GM21526 (cell line): Measurements from ENCODE around the gene ANGPTL2.

Experiments
- ATAC-seq: cut with Tn5 transposase; IDR thresholded peaks from one replicate; pipeline ENCODE4 v1.9.1; 2021; ENCODE audit warnings: moderate library complexity; ENCODE audit not compliant: unreplicated experiment, low FRiP score

The ANGPTL2 gene

DNA sequence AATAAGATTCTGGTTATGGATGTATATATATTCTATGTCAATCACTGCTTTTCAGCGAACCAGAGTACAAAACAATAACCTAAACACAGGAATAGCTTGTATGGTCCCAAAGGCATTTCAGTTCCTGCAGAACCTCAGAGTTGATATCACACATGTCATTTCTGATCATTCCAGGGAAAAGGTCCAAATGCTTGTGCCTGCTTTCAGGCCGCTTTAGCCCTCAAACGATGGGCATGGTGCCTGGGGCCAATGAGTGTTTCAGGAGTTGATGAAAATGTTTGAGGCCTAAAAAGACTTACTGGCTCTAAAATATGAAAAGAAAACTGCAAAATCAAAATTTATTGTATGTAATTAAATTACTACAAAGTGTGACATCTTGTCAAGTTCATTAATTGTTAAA lies 22.8 kb downstream of the ANGPTL2 start:
- ATAC-seq = no peak

DNA sequence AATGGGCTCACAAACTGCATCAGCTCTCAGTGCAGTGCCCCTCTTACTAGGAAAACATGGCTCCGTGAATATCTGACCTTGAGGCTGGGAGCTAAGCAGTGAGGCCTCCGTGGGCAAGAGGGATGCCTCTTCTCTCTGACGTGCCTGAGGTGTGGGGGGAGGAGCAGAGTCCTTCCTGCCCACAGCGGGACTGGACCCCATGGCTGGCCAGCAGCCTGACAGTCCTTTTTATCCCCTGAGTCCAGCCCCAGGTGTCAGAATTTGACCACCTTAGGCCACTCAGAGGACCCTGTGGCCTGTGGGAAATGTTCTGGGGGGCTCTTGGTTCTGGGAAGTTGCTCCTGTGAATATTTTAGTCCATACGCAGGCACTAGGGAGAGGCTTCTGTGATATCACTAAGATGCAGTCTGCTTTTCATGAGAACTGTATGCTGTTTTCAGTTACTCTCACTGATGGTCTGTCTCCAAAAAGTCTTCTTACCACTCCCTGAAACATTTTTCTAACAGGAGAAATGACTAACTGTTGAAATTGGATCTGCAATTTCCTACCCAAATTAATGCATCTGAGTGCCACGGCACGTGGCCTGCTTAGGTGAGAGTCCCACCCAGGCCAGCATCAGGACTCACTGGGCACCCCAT lies 23.4 kb downstream of the ANGPTL2 start:
- no peak for ATAC-seq

DNA sequence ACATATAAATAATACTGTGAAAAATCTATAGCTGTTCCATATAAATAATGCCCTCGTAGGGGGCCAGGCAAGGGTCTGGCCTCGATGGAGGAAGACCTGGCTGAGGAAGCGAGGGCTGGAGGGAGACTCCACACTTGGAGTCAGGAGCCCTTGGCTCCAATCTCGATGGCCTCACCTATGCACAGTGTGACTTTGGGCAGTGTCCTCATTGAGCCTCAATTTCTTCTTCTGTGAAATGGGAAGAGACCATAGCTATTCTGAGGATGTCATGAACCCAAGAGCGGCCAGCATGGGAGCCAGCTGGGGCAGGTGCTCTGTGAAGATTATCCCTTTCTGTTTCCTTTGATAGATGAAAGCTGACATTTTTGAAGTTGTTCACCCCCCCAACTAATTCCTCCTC lies 24.8 kb downstream of the ANGPTL2 start:
- ATAC-seq = no peak

DNA sequence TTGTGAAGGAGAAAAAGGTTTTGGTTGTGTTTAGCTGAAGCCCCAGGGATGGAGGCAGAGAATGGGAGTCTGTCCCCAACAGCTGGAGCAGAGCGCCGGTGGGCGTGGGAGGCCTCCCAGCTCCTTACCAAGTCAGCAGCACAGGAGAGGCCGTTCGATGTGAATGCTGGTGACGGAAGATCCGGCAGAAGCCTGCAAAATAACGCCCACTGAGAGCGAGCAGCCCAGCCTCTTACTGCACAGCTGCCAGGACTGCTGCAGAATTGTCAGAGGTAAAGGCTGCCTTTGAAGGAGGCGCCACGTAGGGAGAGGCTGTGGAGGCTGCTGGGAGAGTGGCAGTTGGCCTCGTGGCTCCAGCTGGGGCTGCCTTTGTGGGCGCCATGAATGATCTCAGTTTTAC lies 26.2 kb downstream of the ANGPTL2 start:
- ATAC-seq = no peak

DNA sequence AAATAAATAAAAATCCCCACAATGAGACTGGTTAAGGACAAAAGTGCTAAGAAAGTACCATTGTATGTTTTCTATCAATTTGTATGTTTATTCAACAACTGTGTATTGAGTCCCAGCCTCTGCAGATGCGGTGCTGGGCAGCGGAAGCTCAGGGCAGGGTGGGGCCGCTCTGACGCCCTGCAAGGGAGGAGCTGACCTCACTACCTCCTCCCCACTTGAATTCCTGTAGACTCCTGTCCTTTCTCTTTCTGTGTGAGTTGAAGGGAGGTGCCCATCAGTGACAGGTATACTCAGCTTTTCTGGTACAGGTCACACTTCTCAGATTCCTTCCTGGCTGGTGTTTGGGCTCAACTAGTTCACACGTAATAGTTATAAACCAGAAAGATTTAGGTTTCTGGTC lies 27.0 kb downstream of the ANGPTL2 start:
- ATAC-seq = no peak

DNA sequence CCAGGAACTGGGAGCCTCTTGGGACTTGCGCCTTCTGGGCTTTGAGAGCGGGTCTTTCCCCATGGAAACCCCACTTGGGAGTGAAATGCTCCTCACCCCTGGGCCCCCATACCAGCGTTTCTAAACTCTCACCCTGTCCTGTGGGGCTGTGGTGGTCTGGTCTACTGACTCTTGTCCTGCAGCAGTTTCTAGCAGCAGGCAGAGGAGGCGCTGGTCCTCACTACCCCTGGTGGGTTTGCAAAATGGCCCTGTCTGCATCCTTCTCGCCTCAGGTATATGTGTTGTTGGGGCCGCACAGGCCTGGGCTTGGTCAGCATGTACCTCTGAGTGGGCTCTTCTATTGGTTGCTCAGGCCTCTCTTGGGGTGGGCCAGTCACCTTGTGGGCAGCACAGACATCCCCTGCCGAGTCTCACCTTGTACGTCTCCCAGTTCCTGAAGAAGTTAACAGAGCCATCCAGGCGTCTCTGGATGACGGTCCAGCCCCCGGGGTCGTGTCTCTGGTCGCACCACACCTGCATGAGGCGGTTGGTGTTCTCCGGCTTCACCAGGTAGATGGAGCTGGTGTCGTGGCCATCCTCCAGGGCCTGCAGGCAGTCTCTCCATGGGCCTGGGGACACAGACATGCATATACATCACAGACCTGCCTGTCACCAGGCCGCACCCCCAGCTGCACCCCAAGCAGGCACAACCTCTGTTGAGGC lies 29.0 kb downstream of the ANGPTL2 start:
- no peak for ATAC-seq

DNA sequence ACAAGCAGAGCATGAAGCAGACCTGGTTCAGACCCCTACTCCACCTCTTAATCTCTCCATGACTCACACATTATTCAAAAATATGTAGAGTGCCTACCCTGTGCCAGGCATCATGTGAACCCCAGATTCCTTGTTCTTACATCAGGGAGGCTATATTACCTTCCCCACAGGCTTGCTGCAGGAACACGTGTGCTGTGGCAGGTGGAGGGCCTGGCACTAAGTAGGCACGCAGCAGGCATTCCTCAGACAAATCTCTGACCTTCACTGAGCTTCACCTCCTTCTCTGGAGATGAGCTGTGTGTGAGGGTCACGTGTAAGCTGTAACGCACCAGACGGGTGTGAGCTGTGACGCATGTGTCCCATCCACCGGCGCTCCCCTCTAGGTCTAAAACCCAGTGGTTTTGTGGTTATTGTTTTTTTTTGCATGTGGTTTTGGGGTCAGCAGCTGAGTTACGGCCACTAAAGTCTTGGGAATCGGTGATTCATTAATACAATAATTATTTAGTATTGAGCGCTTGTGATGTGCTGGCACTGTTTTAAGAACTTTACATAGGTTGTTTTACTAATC lies 30.3 kb downstream of the ANGPTL2 start:
- no peak for ATAC-seq

DNA sequence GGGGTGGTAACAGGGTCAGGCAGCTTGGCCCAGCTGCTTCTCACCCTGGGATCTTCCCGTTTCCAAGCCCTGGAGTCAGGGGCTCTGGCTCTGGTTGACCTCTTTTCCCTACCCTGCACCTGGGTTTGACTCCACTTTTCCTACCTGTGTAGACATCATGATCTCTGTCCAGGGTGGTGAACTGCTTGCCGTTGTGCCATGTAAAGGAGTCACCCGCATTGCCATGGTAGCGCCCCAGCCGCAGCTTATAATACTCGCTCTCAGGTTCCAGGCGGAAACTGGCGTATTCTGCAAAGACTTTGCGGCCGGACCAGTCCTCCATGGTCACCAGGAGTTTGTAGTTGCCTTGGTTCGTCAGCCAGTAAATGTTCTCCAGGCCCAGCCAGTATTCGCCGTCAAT lies 30.9 kb downstream of the ANGPTL2 start:
- no peak for ATAC-seq

DNA sequence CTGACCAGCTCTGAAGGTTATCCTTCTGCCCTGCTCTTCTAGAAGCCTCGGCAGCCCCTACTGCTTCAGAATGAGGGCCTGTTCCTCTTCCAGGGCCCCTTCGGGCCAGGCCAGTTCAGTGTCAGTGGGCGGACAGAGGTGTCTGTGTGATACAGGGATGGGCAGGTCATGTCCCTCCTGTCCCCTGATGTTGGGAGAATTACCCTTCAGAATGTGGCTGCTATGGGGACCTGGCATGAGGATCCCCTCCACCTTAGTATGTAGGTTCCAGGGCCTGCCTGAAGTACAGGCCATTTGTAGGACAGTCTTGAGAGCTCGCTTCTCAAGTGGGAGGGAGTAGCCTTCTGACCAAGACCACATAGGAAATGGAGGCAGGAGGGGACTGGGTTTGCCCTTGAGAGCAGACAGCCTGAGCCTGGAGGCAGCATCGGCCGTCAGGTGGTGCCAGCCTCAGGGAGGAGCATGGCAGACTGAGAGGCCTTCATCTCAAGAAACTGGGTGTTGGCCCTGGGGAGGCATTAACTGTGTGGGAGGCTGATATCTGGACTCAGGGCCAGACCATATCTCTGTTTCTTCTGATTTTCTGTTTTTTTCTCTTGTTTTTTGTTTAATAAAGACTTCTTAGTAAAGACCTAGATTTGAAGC lies 32.0 kb downstream of the ANGPTL2 start:
- no peak for ATAC-seq

DNA sequence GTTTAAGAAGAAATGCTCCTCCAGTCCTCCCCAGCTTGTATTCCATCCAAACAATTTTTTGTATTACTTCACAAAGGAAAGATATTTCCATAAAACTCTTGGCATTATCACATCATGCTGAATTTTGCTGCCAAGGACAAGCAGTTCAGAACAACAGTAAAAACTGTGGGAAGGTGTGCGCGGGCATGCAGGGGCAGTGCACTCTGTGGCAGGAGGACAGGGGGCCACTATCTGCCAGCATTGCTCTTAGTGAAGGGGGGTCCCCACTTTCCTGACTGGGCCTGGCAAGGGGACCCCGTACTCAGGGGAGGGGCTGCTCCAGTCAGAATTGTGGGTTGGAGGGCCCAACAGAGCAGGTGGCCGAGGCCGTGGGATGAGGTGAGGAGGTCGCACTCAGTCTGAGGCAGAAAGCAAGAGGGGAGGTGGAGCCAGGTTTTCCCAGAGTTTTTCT lies 32.8 kb downstream of the ANGPTL2 start:
- no peak for ATAC-seq

DNA sequence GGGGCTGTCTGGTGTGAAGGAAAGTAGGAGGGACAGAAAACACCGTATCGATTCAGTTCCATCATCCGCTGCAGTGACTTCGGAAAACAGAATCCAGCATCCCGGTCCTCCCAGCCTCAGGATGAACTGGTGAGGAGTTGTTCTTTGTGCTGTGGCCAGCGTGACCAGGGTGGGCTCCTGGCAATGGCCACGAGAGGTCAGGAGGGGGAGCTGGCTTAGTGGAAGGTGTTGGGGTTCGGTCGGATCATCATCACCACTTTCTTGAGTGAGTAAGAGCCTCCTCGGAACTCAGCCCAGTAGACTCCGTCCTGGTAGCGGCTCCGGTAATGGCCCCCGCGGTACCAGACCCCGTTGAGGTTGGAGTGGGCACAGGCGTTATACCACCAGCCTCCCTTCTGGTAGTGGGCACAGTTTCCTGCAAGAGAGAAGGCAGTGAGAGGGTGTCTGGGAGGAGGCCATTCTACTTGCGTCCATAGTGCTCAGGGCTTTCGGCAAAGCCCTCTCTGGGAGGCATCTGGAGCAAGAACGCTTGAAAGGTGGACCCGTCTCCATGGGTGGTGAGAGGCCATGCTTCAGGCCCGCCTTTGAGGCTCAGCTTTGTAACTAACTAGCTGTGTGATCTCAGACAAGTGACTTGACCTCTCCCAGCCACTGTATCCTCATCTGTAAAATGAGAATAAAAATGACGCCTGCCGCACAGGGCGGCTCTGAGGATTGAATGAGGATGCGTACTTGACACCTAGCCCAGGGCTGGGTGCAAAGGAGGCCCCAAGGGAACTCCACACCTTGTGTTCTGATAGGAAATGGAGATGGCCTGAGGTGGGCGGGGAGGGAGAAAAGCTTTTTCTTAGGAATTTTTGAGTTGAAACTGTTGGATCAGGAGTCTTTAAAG lies 33.5 kb downstream of the ANGPTL2 start:
- ATAC-seq = no peak

DNA sequence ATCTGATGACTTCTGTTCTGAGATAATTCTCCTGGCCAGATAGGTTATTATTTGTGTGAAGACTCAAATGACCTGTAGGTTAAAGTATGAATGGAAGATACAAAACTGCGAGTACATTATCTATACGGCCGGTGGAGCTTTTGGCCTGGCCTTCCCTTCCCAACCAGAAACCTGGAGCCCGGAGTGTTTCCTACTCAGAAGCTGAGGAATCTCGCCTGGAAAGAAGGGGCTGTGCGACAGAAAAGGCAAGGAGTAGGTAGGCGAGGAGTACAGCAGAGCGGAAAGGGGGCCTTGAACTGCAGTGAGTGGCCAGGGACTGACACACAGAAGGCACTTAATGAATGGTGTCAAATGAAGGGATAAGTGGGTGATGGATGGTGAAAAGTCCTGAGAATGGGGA lies 34.6 kb downstream of the ANGPTL2 start:
- no peak for ATAC-seq

DNA sequence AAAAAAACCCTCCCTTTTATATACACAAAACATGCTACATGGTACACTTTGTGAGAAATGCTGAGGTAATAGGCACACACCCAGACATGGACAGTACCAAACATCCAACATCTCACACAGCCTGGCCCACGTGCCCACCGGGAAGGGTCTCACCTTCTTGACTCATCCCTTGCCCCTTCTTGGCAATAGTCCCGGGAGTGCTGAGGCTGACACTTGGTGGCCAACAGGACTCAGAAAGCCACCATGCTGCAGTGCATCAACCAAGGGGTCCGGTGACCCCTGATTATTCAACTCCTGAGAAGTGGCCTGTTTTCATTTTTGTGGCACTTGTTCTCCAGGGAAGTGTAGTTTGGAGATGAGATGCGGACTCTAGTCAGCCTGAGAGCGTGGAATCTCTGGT lies 35.0 kb downstream of the ANGPTL2 start:
- ATAC-seq = no peak

DNA sequence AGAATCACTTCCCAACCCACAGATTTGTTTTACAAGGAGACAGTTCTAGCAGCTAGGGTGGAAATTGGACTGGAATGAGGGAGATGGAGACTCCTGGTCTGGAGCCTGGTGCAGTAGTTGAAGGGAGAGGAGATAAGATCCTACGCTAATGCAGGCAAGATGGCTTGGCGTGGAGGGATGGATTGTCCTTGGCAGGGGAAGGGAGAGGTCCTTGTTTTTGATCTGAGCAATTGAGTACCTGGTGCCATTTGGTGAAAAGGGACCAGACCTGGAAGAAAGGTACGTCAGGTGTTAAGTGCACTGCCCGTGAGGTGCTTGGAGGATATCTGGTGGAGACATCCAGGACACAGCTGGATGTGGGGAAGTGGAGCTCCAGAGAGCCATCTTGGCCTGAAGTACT lies 35.7 kb downstream of the ANGPTL2 start:
- ATAC-seq = no peak

DNA sequence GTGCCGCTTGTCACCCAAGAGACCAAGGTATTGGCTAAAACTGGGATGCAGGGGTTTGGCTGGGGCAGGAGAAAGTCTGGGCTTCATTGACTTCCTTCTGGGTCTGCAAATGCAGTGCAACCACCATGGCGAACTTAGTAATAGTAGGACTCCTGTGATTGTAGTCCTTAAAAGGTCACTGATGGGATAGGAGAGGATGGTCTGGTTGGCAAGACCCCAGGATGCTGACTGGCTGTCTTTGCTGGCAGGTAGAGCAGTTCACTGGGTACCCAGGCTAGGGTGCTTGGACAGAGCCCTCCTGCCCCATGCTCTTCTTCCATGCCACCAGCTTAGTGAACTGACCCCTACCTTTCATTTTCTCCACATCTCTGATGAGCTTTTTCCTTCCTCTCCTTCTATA lies 37.2 kb downstream of the ANGPTL2 start:
- ATAC-seq = no peak

DNA sequence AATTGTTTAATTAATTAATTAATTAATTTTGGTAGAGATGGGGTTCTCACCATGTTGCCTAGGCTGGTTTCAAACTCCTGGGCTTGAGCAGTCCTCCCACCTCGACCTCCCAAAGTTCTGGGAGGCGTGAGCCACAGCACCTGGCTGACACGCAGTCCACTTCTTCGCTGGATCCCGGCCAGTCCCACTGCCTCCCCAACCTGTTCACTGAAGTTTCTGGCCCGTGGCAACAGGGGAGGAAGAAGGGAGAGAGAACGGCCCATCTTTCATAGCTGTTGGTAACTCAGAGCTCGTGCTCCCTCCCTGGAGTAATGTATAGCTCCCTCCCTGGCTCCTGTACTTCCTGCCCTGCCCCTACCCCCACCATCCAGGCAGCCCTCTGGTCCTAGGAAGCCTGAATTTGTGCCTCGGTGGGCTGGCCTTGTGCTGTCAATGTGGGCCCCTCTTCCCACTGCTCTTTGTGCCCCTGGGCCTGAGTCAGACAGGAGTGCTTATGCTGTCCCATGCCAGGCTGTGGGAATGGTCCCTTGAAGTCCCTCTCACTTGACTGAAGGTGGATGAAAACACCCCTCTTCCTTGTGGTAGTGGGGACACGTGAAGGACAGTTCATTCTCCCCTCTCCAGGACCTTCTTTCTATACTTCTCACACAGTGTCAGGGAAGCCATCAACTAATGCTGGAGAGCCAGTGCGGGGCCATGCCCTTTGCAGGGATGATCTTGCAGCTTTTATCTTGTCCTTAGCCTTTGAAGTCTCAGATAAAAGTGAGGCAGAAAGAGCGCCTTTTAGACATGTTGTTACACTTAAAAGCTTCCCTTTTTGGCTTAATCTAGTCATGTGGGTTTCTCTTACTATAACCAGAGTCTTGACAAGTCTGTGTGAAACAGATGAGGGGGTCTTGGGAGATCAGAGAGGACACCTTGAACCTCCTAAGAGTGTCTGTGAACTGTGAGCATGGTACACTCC lies 38.1 kb downstream of the ANGPTL2 start:
- ATAC-seq = no peak

DNA sequence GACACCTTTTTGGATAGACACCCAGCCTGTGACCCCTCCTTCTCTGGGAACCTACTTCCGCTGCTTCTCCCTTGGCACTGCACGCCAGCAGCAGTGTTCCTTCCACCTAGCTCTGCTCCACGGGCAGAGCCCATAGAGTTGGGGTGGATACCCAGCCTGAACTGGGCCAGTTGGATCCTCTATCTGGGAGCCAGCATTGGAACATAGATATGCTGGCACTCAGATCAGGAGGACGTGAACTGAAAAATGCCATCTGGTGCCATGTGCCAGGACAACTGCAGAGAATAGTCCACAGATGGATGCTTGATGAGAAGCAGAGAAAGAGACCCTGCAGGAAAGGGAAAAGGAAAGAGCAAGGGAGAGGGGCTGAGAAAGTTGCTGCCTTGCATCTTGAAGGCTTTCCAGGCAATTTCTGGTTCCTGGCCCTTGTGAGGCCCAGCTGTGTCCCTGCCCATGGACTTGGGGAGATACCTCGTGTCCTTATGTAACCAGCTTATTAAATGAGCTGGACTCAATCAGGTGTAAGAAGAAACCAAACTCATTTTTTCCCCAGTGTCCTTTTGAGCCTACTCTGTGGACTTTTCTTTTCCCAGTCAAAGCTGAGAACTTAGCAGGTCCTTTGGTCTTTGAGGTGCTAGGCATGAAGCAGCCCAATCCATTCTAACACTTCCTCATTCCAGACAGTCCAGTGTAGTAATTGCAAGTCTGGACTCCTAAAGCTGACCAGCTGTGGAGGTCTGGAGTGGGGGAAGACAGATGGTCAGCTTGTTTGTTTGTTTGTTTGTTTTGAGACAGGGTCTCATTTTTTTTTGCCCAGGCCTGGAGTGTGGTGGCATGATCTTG lies 39.1 kb downstream of the ANGPTL2 start:
- no peak for ATAC-seq
